Ishikawa (cell line): Measurements from ENCODE around the gene RGS10.

Experiments
- CEBPB ChIP-seq: IDR thresholded peaks from 2 replicates; pipeline ENCODE4 v1.6.1; 2012
- CREB1 ChIP-seq: IDR thresholded peaks from 2 replicates; pipeline ENCODE4 v1.6.1; 2012; ENCODE audit warnings: low read depth
- EGR1 ChIP-seq: IDR thresholded peaks from 2 replicates; pipeline ENCODE4 v1.6.1; 2012
- EP300 ChIP-seq: IDR thresholded peaks from 2 replicates; pipeline ENCODE4 v1.6.1; 2012; ENCODE audit warnings: borderline replicate concordance
- FOXM1 ChIP-seq: IDR thresholded peaks from 2 replicates; pipeline ENCODE4 v1.6.1; 2012; ENCODE audit warnings: low read depth, borderline replicate concordance
- NFIC ChIP-seq: IDR thresholded peaks from 2 replicates; pipeline ENCODE4 v1.6.1; 2012
- RAD21 ChIP-seq: IDR thresholded peaks from 2 replicates; pipeline ENCODE4 v1.6.1; 2012; ENCODE audit warnings: low read depth
- REST ChIP-seq: IDR thresholded peaks from 2 replicates; pipeline ENCODE4 v1.6.1; 2012; ENCODE audit warnings: low read depth, mild to moderate bottlenecking
- TAF1 ChIP-seq: IDR thresholded peaks from 2 replicates; pipeline ENCODE4 v1.6.1; 2012; ENCODE audit warnings: low read depth, mild to moderate bottlenecking
- TCF12 ChIP-seq: IDR thresholded peaks from 2 replicates; pipeline ENCODE4 v1.6.1; 2012; ENCODE audit warnings: low read depth
- TEAD4 ChIP-seq: IDR thresholded peaks from 2 replicates; pipeline ENCODE4 v1.6.1; 2012
- USF1 ChIP-seq: IDR thresholded peaks from 2 replicates; pipeline ENCODE4 v1.6.1; 2012
- YY1 ChIP-seq: IDR thresholded peaks from 2 replicates; pipeline ENCODE4 v1.6.1; 2012; ENCODE audit warnings: low read depth
- ZBTB7A ChIP-seq: IDR thresholded peaks from 2 replicates; pipeline ENCODE4 v1.6.1; 2012; ENCODE audit warnings: low read depth
- TF ChIP-seq, protein P1 (sequence below): IDR thresholded peaks from 2 replicates; pipeline ENCODE4 v1.6.1; 2012

RGS10 gene

DNA sequence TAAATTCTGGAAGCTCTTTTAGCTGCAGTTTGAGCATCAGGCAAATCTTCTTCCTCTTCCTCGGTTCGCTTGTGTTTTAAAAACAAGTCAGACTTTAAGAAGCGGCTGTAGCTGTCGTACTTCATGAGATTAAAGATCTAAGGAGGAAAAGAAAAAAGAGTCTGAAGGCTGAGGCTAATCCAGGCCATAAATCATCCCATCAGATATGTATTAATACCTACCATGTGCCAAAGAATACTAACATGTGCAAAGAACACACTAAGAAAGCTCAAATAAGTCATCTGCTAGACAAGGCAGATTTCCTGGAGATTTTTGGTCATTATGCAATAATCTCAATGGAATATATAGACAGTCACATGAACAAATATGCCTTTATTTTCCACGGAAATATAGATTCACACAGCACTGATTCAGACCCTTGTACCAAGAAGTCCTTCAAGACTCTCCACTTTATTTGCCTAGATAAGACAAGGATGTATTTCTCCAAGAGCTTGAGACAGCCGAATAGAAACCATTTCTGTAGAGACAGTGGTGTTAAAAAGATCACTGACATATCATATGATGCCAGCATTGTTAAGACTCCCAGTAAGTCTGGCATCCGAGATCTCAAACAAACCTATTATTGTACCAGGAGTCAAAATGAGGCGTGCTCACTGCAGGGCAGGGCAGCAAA is 42.3 kb downstream of the RGS10 start:
- TF ChIP-seq FOXM1 (no peak), TEAD4 (no peak), REST (no peak), YY1 (no peak), TCF12 (no peak), TAF1 (no peak), EP300 (no peak), NFIC (no peak), USF1 (no peak), CREB1 (no peak), ZBTB7A (no peak)
- TF ChIP-seq, protein P1, sequence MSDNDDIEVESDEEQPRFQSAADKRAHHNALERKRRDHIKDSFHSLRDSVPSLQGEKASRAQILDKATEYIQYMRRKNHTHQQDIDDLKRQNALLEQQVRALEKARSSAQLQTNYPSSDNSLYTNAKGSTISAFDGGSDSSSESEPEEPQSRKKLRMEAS: no peak

DNA sequence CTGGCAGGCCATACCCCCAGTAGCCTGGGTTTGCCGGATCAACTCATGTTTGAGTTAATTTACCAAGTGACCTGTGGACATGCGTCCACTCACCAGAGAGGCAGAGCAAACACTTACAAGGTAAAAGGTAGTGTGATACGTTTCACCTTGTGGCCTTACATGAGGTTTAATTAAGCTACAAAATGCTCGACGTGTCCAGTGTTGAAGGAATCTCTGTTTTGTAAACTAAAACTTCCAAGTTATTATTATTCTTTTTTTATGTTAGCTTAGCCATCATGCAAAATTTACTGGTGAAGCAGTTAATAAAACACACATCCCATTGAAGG is 42.9 kb downstream of the RGS10 start:
- TF ChIP-seq EP300: no peak
- no peak for TF ChIP-seq YY1
- no peak for TF ChIP-seq RAD21
- TF ChIP-seq REST: no peak
- TF ChIP-seq ZBTB7A: no peak
- TF ChIP-seq USF1: no peak
- TF ChIP-seq NFIC: no peak
- TF ChIP-seq TAF1: no peak
- TF ChIP-seq CREB1: no peak
- no peak for TF ChIP-seq EGR1
- TF ChIP-seq TCF12: no peak
- TF ChIP-seq, protein P1: no peak
- no peak for TF ChIP-seq CEBPB
- TF ChIP-seq FOXM1: no peak
- TF ChIP-seq TEAD4: no peak

DNA sequence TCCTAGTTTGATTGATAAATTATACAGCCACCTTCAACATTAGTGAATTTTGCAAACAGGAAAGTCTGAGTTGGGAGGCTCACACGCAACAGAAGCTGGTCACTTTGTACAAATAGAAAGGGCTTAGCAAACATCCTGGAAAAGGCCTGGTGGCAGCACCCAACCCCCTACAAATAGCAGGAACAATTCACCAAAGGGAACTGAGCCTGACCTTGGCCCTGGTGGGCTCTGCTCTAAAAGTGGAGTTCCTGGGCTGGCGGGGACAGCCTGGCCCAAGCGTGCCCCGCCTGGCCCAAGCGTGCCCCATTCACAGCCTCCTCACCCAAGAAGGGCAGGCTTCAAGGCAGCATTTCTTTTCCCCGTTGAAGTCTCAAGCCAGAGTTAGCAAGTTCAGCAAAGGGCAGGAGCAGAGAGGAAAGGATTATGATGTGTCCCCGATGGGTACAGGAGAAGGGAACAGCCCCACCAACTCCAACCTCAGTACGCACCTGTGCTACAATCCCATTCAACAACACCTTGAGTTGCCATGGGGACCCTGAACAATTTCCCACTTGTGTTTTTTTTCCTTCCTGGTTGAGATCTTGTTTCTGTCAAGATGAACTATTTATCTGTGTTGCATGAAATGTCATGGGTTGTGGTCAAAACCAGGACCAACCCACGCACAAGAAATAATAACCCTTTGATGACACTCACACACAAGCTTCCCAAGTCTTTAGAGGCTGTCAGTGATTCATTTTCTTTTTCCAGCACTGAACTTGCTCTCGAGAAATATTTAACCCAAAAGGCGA is 43.4 kb downstream of the RGS10 start:
- TF ChIP-seq, protein P1: no peak
- TF ChIP-seq NFIC (no peak), EP300 (no peak), EGR1 (no peak), YY1 (no peak), TCF12 (no peak), CREB1 (no peak), REST (no peak), USF1 (no peak), TEAD4 (no peak), CEBPB (no peak), ZBTB7A (no peak), TAF1 (no peak), RAD21 (no peak), FOXM1 (no peak)
